ENCODE measurements around the gene HMCN1.

Gene HMCN1

DNA sequence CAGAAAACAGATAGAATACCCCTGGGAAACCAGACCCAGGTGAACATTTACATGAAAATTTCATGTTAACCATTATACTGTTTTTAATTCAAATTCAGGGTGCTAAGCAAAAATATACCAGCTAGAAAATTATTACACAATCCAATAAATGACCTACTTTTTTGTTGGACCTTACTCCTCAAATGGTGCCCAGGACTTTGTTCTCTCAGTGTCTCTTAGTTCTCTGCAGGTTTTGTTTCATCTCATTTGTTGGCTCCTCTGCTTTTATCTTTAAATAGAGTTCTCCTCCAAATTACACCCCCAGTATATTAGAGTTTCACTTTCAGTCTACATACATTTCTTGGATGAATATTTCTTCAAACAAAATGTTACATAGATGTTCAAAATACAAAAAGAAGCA lies 326.0 kb downstream of the HMCN1 start:
- no peaks in the 10 kb centered on the region for H3K27me3 ChIP-seq (ENCODE audit: insufficient read depth, low read depth)
- H2AFZ ChIP-seq (ENCODE audit: low read depth): no peak overlapping the region
- no peak overlapping the region for H3K27ac ChIP-seq
- TF ChIP-seq, protein P1, sequence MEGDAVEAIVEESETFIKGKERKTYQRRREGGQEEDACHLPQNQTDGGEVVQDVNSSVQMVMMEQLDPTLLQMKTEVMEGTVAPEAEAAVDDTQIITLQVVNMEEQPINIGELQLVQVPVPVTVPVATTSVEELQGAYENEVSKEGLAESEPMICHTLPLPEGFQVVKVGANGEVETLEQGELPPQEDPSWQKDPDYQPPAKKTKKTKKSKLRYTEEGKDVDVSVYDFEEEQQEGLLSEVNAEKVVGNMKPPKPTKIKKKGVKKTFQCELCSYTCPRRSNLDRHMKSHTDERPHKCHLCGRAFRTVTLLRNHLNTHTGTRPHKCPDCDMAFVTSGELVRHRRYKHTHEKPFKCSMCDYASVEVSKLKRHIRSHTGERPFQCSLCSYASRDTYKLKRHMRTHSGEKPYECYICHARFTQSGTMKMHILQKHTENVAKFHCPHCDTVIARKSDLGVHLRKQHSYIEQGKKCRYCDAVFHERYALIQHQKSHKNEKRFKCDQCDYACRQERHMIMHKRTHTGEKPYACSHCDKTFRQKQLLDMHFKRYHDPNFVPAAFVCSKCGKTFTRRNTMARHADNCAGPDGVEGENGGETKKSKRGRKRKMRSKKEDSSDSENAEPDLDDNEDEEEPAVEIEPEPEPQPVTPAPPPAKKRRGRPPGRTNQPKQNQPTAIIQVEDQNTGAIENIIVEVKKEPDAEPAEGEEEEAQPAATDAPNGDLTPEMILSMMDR (conservative IDR thresholded peaks at IDR 0.05; ENCODE audit: low read depth, low read length): no peak
- H4K20me1 ChIP-seq (ENCODE audit: insufficient read depth): no peaks in the 10 kb centered on the region
- H3K9ac ChIP-seq: no peak overlapping the region
- H3K4me1 ChIP-seq (ENCODE audit: low read depth, poor library complexity, severe bottlenecking): peaks cover 41% of the 10 kb centered on the region
- no peak overlapping the region; the same call in 1 of the 2 replicates for H3K4me2 ChIP-seq
- no peaks in the 10 kb centered on the region for H3K79me2 ChIP-seq (ENCODE audit: insufficient read depth, low read depth)
- no peaks in the 10 kb centered on the region for H3K36me3 ChIP-seq (ENCODE audit: insufficient read depth)
- no peak overlapping the region for H3K4me3 ChIP-seq (IDR thresholded peaks at IDR 0.05; ENCODE audit: insufficient read depth, low read depth, low read length)

DNA sequence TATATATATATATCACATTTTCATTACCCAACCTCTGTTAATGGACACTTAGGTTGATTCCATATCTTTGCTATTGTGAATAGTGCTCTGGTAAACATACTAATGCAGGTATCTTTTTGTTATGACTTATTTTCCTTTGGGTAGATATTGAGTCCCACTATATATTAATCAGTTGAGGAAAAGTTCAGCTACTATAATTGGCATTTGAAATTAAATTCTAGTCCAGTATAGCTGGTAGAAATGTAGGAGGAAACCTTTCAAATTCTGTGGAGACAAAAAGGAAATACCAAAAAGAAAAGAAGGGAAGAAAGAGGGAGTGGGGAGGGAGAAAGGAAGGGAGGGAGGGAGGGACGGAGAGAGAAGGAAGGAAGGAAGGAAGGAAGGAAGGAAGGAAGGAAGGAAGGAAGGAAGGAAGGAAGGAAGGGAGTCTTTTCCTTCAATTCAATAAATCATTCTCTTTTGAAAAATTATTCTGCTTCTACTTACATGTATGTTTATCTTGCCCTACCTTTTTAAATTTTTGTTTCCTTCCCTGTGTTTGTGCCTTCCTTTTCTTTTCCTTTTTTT lies 329.0 kb downstream of the HMCN1 start:
- Histone ChIP-seq H4K20me1 (ENCODE audit: insufficient read depth) (no peaks in the 10 kb centered on the region), H3K27ac (no peak overlapping the region), H3K27me3 (ENCODE audit: insufficient read depth, low read depth) (no peaks in the 10 kb centered on the region), H3K4me3 (IDR thresholded peaks at IDR 0.05; ENCODE audit: insufficient read depth, low read depth, low read length) (no peak overlapping the region), H3K79me2 (ENCODE audit: insufficient read depth, low read depth) (no peaks in the 10 kb centered on the region), H3K36me3 (ENCODE audit: insufficient read depth) (no peaks in the 10 kb centered on the region), H2AFZ (ENCODE audit: low read depth) (no peak overlapping the region), H3K9ac (no peak overlapping the region), H3K4me2 (no peak overlapping the region), H3K4me1 (ENCODE audit: low read depth, poor library complexity, severe bottlenecking) (peaks cover 19% of the 10 kb centered on the region)
- TF ChIP-seq, protein P1 (conservative IDR thresholded peaks at IDR 0.05; ENCODE audit: low read depth, low read length): no peak

DNA sequence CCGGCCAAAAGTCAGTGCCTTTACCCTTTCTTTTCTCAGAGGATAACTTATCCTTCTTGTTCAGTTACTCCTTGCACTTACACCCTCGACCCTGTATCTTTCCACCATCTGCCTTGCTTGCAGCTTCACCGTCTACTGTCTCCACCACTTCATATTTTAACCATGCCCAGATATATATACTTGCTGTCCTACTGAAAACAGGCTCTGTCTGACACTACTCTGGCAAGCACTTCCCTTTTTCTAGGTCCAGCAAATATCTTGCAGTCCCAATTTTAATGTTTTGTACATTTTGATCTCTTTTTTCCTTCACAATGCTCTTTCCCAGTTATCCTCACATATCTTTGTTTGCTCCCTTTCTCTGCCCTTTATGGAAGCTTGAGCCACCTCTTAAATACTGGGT lies 332.2 kb downstream of the HMCN1 start:
- no peaks in the 10 kb centered on the region for H3K4me1 ChIP-seq (ENCODE audit: low read depth, poor library complexity, severe bottlenecking)
- H2AFZ ChIP-seq (ENCODE audit: low read depth): no peak overlapping the region
- no peaks in the 10 kb centered on the region for H4K20me1 ChIP-seq (ENCODE audit: insufficient read depth)
- no peak overlapping the region for H3K4me3 ChIP-seq (IDR thresholded peaks at IDR 0.05; ENCODE audit: insufficient read depth, low read depth, low read length)
- no peaks in the 10 kb centered on the region for H3K79me2 ChIP-seq (ENCODE audit: insufficient read depth, low read depth)
- no peaks in the 10 kb centered on the region for H3K36me3 ChIP-seq (ENCODE audit: insufficient read depth)
- TF ChIP-seq, protein P1 (conservative IDR thresholded peaks at IDR 0.05; ENCODE audit: low read depth, low read length): no peak
- H3K4me2 ChIP-seq: no peak overlapping the region
- H3K27me3 ChIP-seq (ENCODE audit: insufficient read depth, low read depth): no peaks in the 10 kb centered on the region
- H3K9ac ChIP-seq: no peak overlapping the region
- H3K27ac ChIP-seq: no peak overlapping the region

DNA sequence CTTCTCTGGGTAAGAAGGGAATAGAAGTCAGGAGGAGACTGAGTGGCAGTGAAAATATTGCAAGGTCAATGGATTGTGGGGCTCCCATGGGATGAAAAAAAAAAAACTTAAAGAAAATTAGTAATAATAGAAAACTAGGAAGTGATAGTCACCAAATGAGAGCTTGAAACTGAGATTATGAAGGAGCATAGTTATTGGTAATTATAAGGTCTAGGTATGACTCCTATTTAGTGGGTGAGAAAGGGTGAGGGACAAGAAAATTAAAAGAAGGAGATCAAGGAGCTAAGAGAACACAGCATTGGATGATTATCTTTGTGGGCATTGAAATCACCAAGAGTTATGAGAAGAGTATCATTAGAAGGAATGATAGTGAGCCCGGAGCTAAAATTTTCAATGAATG lies 339.5 kb downstream of the HMCN1 start:
- Histone ChIP-seq H3K27me3 (ENCODE audit: insufficient read depth, low read depth) (no peaks in the 10 kb centered on the region), H3K36me3 (ENCODE audit: insufficient read depth) (no peaks in the 10 kb centered on the region), H2AFZ (ENCODE audit: low read depth) (no peak overlapping the region), H3K4me3 (IDR thresholded peaks at IDR 0.05; ENCODE audit: insufficient read depth, low read depth, low read length) (no peak overlapping the region), H3K27ac (no peak overlapping the region), H4K20me1 (ENCODE audit: insufficient read depth) (no peaks in the 10 kb centered on the region), H3K4me2 (no peak overlapping the region), H3K9ac (no peak overlapping the region), H3K4me1 (ENCODE audit: low read depth, poor library complexity, severe bottlenecking) (peaks cover 13% of the 10 kb centered on the region), H3K79me2 (ENCODE audit: insufficient read depth, low read depth) (no peaks in the 10 kb centered on the region)
- TF ChIP-seq, protein P1 (conservative IDR thresholded peaks at IDR 0.05; ENCODE audit: low read depth, low read length): no peak

All from KMS-11 (cell line).